Fibroblast of lung (primary cell): ENCODE measurements around the gene PDZD4. TPM values are rescaled to one million over a fixed set of nuclear protein-coding genes. Genes with fewer than 3 reads are reported as not detected.

Experiments
- DNase-seq, 2 donors: peaks; one replicate each; pipeline versions ENCODE4 v3.0.0 to v3.0.0-alpha.2; 2010; ENCODE audit warnings: low read depth in 2 of 2
- H2AFZ ChIP-seq: 2 replicates; pipeline ENCODE4 v1.5.1; 2012; ENCODE audit warnings: low read length, control low read depth, inconsistent platforms
- H3K27ac ChIP-seq: 2 replicates; pipeline ENCODE4 v1.5.1; 2011; ENCODE audit warnings: low read length, control low read depth; ENCODE audit not compliant: insufficient read depth
- H3K27me3 ChIP-seq: 2 replicates; pipeline ENCODE4 v1.5.1; 2011; ENCODE audit warnings: mild to moderate bottlenecking, low read length; ENCODE audit not compliant: control insufficient read depth, insufficient read depth
- H3K36me3 ChIP-seq: 2 replicates; pipeline ENCODE4 v1.5.1; 2011; ENCODE audit warnings: low read length; ENCODE audit not compliant: control insufficient read depth, insufficient read depth
- H3K4me1 ChIP-seq: 2 replicates; pipeline ENCODE4 v1.5.1; 2011; ENCODE audit warnings: low read length; ENCODE audit not compliant: control insufficient read depth, insufficient read depth; ENCODE audit errors: extremely low read depth
- H3K4me2 ChIP-seq: 2 replicates; pipeline ENCODE4 v1.5.1; 2011; ENCODE audit warnings: low read length, control low read depth; ENCODE audit not compliant: insufficient read depth; ENCODE audit errors: extremely low read depth
- H3K4me3 ChIP-seq, 4 experiments: fragments of 200-600 bp in 1 of 4; sonication (generic) in 1 of 4; replicated peaks in 1 of 4; 2 replicates each; pipeline ENCODE4 v1.5.1; 2011 to 2016; ENCODE audit warnings: low read length in 4 of 4, low read depth in 3 of 4, mild to moderate bottlenecking in 3 of 4, control low read depth in 2 of 4, inconsistent platforms in 1 of 4, mixed read lengths in 1 of 4; ENCODE audit not compliant: insufficient read depth in 1 of 4; ENCODE audit errors: control extremely low read depth in 1 of 4
- H3K79me2 ChIP-seq: 2 replicates; pipeline ENCODE4 v1.5.1; 2012; ENCODE audit warnings: mild to moderate bottlenecking, low read length, inconsistent platforms; ENCODE audit not compliant: control insufficient read depth, insufficient read depth
- H3K9ac ChIP-seq: 2 replicates; pipeline ENCODE4 v1.5.1; 2011; ENCODE audit warnings: mild to moderate bottlenecking, low read length, control low read depth; ENCODE audit not compliant: insufficient read depth
- H3K9me3 ChIP-seq: 2 replicates; pipeline ENCODE4 v1.5.1; 2012; ENCODE audit warnings: low read depth, low read length; ENCODE audit not compliant: control insufficient read depth, insufficient read depth
- H4K20me1 ChIP-seq: 2 replicates; pipeline ENCODE4 v1.5.1; 2011; ENCODE audit warnings: low read length; ENCODE audit not compliant: control insufficient read depth, insufficient read depth; ENCODE audit errors: extremely low read depth
- CTCF ChIP-seq, 2 donors: IDR thresholded peaks in 1 of 2; conservative IDR thresholded peaks in 1 of 2; 1 replicate in 1 of 2; 2 replicates in 1 of 2; pipeline ENCODE4 v1.5.1; 2011 to 2012; ENCODE audit warnings: low read length in 2 of 2, control low read depth in 1 of 2, inconsistent platforms in 1 of 2, low read depth in 1 of 2, mild to moderate bottlenecking in 1 of 2
- EZH2 ChIP-seq: IDR thresholded peaks from 2 replicates; pipeline ENCODE4 v1.5.1; 2012; ENCODE audit warnings: low read length, control low read depth, mild to moderate bottlenecking; ENCODE audit errors: missing control alignments
- polyA plus RNA-seq, 2 donors: library from polyadenylated mRNA; depleted of rRNA in 1 of 2; stranded (reverse) in 1 of 2; unstranded in 1 of 2; fragments of >200 nt; gene quantifications; 2 replicates each; pipeline ENCODE4 v1.2.1, GENCODE V29; 2011 to 2012; ENCODE audit warnings: missing spikeins in 1 of 2
- total RNA-seq: library from RNA; depleted of rRNA; stranded (reverse); fragments of >200 nt; gene quantifications from 2 replicates; pipeline ENCODE4 v1.2.1, GENCODE V29; 2014

Gene PDZD4
- total and polyA plus RNA-seq, 2 donors (not counting 1 experiment from before 2014, with no cell fraction given): under 0.01 to 0.10 TPM

GRCh38 chrX:153766098-153766817 lies 64.1 kb downstream of the PDZD4 start:
- peak overlapping the region; percentile 44 for H3K4me2 ChIP-seq

GRCh38 chrX:153765138-153766079 lies 64.9 kb downstream of the PDZD4 start:
- DNase-seq: peak in 1 of 2 donors; percentile 14
- Histone ChIP-seq H3K4me2 (peak overlapping the region; percentile 44), H2AFZ (no peak overlapping the region), H3K36me3 (no peaks in the 10 kb centered on the region), H3K4me1 (peaks cover 3% of the 10 kb centered on the region), H3K9me3 (no peaks in the 10 kb centered on the region), H3K4me3 (peak overlapping the region in 1 of 4 experiments; percentile 22), H3K79me2 (no peaks in the 10 kb centered on the region), H3K27ac (no peak overlapping the region), H3K27me3 (no peaks in the 10 kb centered on the region), H3K9ac (no peak overlapping the region), H4K20me1 (no peaks in the 10 kb centered on the region)
- no peak for TF ChIP-seq EZH2
- TF ChIP-seq CTCF (conservative IDR thresholded peaks at IDR 0.05 in 1 of 2, IDR thresholded peaks at IDR 0.05 in 1 of 2; ENCODE audit: low read depth in 1 of 2, low read length in 2 of 2): no peak

More at GRCh38 chrX:153766098-153766817, 64.1 kb downstream of the PDZD4 start:
- TF ChIP-seq EZH2 (no peak), CTCF (conservative IDR thresholded peaks at IDR 0.05 in 1 of 2, IDR thresholded peaks at IDR 0.05 in 1 of 2; ENCODE audit: low read depth in 1 of 2, low read length in 2 of 2) (no peak)
- H3K9me3 ChIP-seq: no peaks in the 10 kb centered on the region
- no peaks in the 10 kb centered on the region for H3K79me2 ChIP-seq
- no peak overlapping the region for H3K27ac ChIP-seq
- H3K9ac ChIP-seq: no peak overlapping the region
- H3K4me1 ChIP-seq: peaks cover 3% of the 10 kb centered on the region
- H2AFZ ChIP-seq: no peak overlapping the region
- no peaks in the 10 kb centered on the region for H3K27me3 ChIP-seq
- peak; percentile 67 to 76 for DNase-seq
- H3K36me3 ChIP-seq: no peaks in the 10 kb centered on the region
- H4K20me1 ChIP-seq: no peaks in the 10 kb centered on the region
- H3K4me3 ChIP-seq: peak overlapping the region in 1 of 4 experiments; percentile 22

- H3K9ac ChIP-seq: no peak overlapping the region
- no peak for DNase-seq
- no peaks in the 10 kb centered on the region for H3K9me3 ChIP-seq
- no peaks in the 10 kb centered on the region for H3K36me3 ChIP-seq
- H3K4me1 ChIP-seq: peaks cover 3% of the 10 kb centered on the region
- no peak overlapping the region for H3K4me2 ChIP-seq
- TF ChIP-seq CTCF (conservative IDR thresholded peaks at IDR 0.05 in 1 of 2, IDR thresholded peaks at IDR 0.05 in 1 of 2; ENCODE audit: low read depth in 1 of 2, low read length in 2 of 2) (no peak), EZH2 (no peak)
- no peaks in the 10 kb centered on the region for H4K20me1 ChIP-seq
- H3K27me3 ChIP-seq: no peaks in the 10 kb centered on the region
- no peaks in the 10 kb centered on the region for H3K79me2 ChIP-seq
- peak overlapping the region in 1 of 4 experiments; percentile 48 for H3K4me3 ChIP-seq
- H3K27ac ChIP-seq: no peak overlapping the region
- H2AFZ ChIP-seq: no peak overlapping the region
Observed at GRCh38 chrX:153764786-153765137, 65.6 kb downstream of the PDZD4 start.
